ENCODE data around the gene XPO5.

Gene XPO5

DNA sequence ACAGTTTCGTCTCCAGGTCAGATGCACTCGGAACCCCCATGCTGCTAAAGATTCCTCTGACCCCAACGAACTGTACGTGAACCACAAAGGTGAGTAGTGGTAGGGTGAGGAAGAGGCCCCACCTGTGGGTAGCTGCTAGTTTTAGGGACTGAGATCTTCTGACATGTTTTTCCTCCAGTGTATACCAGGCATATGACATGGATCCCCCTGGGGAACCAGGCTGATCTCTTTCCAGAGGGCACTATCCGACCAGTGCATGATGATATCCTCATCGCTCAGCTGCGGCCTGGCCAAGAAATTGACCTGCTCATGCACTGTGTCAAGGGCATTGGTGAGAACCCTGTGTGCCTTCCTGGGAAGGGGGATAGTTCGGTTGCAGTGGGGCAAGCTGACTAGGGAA lies 55.7 kb downstream of the XPO5 start:
- TF ChIP-seq, protein P1, sequence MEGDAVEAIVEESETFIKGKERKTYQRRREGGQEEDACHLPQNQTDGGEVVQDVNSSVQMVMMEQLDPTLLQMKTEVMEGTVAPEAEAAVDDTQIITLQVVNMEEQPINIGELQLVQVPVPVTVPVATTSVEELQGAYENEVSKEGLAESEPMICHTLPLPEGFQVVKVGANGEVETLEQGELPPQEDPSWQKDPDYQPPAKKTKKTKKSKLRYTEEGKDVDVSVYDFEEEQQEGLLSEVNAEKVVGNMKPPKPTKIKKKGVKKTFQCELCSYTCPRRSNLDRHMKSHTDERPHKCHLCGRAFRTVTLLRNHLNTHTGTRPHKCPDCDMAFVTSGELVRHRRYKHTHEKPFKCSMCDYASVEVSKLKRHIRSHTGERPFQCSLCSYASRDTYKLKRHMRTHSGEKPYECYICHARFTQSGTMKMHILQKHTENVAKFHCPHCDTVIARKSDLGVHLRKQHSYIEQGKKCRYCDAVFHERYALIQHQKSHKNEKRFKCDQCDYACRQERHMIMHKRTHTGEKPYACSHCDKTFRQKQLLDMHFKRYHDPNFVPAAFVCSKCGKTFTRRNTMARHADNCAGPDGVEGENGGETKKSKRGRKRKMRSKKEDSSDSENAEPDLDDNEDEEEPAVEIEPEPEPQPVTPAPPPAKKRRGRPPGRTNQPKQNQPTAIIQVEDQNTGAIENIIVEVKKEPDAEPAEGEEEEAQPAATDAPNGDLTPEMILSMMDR (IDR thresholded peaks at IDR 0.05; ENCODE audit: low read depth, low read length, missing control alignments), result no peak
- no peak for DNase-seq (ENCODE audit: extremely low read depth, low read depth)
- no peak overlapping the region for H3K4me3 ChIP-seq (replicated peaks; ENCODE audit: low read depth, low read length)

DNA sequence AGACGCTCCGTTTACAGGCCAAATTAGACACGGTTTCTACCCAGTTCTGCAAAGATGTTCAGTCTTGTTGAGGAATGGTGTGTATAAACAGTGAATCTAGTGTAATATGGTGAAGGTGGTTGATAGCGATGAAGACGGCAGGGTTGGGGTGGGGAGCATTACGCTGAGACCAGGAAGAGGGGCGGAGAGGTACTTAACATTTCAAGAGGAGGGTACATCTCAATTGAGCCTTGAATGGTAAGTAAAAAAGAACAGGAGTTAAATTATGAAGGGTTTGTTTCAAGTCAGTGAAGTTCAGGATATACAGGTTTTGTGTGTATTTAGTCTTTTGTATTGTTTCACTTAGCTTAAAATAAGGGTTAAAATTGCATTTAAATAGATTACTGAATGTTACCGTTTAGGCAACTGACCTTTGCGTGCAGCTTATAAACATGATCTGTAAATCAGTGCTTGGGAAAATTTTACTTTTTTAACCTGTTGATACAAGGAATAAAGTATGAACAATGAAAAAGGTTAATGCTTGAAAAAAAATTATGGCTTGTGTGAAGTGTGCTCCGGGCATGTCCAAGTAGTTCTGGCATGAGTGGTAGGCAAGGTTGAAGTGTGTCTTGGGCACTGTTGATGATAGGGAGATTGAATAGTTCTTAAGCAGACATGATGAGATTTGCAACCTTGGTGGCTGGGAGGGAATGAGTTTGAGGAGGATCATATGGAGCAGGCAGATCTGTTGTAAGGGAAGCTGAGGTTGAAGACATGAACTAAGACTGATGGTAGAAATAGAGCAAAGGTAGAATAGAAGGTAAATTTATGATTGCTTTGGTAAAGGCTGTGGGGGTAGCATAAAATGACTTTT lies 58.1 kb downstream of the XPO5 start:
- DNase-seq (ENCODE audit: extremely low read depth, low read depth), result no peak
- TF ChIP-seq, protein P1 (IDR thresholded peaks at IDR 0.05; ENCODE audit: low read depth, low read length, missing control alignments), result no peak
- H3K4me3 ChIP-seq (replicated peaks; ENCODE audit: low read depth, low read length), result peak overlapping the region; percentile 99

GRCh38 chr6:43516697-43517504 lies 58.9 kb downstream of the XPO5 start, which contains the start of the genes POLR1C and YIPF3:
TSS of gene POLR1C (plus strand) at chr6:43517089. CDS start at chr6:43517110, 21 bp downstream.
TSS of gene YIPF3 (minus strand) at chr6:43516926. CDS start at chr6:43516807, 119 bp downstream.
- peak; percentile 96 for DNase-seq (ENCODE audit: extremely low read depth, low read depth)
- H3K4me3 ChIP-seq (replicated peaks; ENCODE audit: low read depth, low read length), result peak within 1 kb of the TSS; percentile 99
- TF ChIP-seq, protein P1 (IDR thresholded peaks at IDR 0.05; ENCODE audit: low read depth, low read length, missing control alignments), result no peak

- no peak for DNase-seq (ENCODE audit: extremely low read depth, low read depth)
- peak overlapping the region; percentile 99 for H3K4me3 ChIP-seq (replicated peaks; ENCODE audit: low read depth, low read length)
- TF ChIP-seq, protein P1 (IDR thresholded peaks at IDR 0.05; ENCODE audit: low read depth, low read length, missing control alignments), result no peak
Measured at GRCh38 chr6:43516367-43516696, 59.5 kb downstream of the XPO5 start.

DNA sequence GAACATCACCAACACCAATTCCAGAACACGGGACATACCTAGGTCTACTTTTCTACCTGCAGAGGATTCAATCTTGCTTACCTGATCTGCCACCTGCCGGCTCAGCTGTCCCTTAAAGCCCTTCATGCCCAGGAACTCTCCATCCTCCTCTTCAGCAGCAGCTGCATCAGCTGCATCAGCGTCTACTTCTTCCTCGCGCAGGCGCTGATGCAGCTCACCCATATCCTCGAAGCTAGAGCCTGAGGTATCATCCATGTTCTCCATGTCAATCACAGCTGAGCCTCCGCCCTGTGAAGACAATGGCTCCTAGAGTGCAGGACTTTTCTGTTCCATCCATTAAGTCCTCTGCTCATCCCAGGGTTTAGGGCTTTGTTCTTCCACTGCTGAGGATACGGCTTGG lies 60.0 kb downstream of the XPO5 start:
- H3K4me3 ChIP-seq (replicated peaks; ENCODE audit: low read depth, low read length), result peak overlapping the region; percentile 99
- DNase-seq (ENCODE audit: extremely low read depth, low read depth), result no peak
- TF ChIP-seq, protein P1 (IDR thresholded peaks at IDR 0.05; ENCODE audit: low read depth, low read length, missing control alignments), result no peak

- no peak overlapping the region for H3K4me3 ChIP-seq (replicated peaks; ENCODE audit: low read depth, low read length)
- TF ChIP-seq, protein P1 (IDR thresholded peaks at IDR 0.05; ENCODE audit: low read depth, low read length, missing control alignments), result no peak
- DNase-seq (ENCODE audit: extremely low read depth, low read depth), result no peak
Measured at GRCh38 chr6:43511824-43512415, 63.9 kb downstream of the XPO5 start.
